Neural progenitor cell (in vitro differentiated cells): ENCODE measurements around the gene PITPNC1. TPM values are rescaled to one million over a fixed set of nuclear protein-coding genes. Genes with fewer than 3 reads are reported as not detected.
A peak's percentile ranks its signal among the peaks of the same experiment; 100 is the strongest.
"Not testable (repeated sequence)": the region's sequence is repeated elsewhere in the genome, so short reads cannot be mapped to it uniquely, and the experiment has no call there.

Experiments used
- DNase-seq: peaks from one replicate; pipeline ENCODE4 v3.0.0-alpha.2; 2016; ENCODE audit warnings: low spot score
- H2AFZ ChIP-seq: fragments of 200-600 bp; sonication (generic); replicated peaks from 2 replicates; pipeline ENCODE4 v1.6.1; 2016; ENCODE audit warnings: antibody characterized with exemption
- H3F3A ChIP-seq: fragments of 200-600 bp; sonication (generic); 2 replicates; pipeline ENCODE4 v1.6.1; 2016; ENCODE audit warnings: antibody characterized with exemption, low read depth
- H3K27ac ChIP-seq: fragments of 200-600 bp; sonication (generic); 2 replicates; pipeline ENCODE4 v1.5.1; 2016; ENCODE audit warnings: mild to moderate bottlenecking
- H3K27me3 ChIP-seq: fragments of 200-600 bp; sonication (generic); 2 replicates; pipeline ENCODE4 v1.6.1; 2016; ENCODE audit warnings: mild to moderate bottlenecking, moderate library complexity
- H3K36me3 ChIP-seq: fragments of 200-600 bp; sonication (generic); 2 replicates; pipeline ENCODE4 v1.5.1; 2016
- H3K4me1 ChIP-seq: fragments of 200-600 bp; sonication (generic); 2 replicates; pipeline ENCODE4 v1.6.1; 2016; ENCODE audit warnings: mixed run types
- H3K4me2 ChIP-seq: fragments of 200-600 bp; sonication (generic); 2 replicates; pipeline ENCODE4 v1.6.1; 2016
- H3K4me3 ChIP-seq: fragments of 200-600 bp; sonication (generic); 2 replicates; pipeline ENCODE4 v1.5.1; 2016
- H3K79me2 ChIP-seq: fragments of 200-600 bp; sonication (generic); 2 replicates; pipeline ENCODE4 v1.6.1; 2016; ENCODE audit warnings: low read depth
- H3K9ac ChIP-seq: fragments of 200-600 bp; sonication (generic); 2 replicates; pipeline ENCODE4 v1.6.1; 2016
- H3K9me3 ChIP-seq: fragments of 200-600 bp; sonication (generic); 2 replicates; pipeline ENCODE4 v1.5.1; 2016; ENCODE audit warnings: low read depth
- H4K20me1 ChIP-seq: fragments of 200-600 bp; sonication (generic); 2 replicates; pipeline ENCODE4 v1.6.1; 2016; ENCODE audit warnings: low read depth
- H3K27ac Mint-ChIP-seq: 3 replicates; pipeline ENCODE4 v1.8.0; 2021; ENCODE audit warnings: mixed read lengths
- H3K27me3 Mint-ChIP-seq: 2 replicates; pipeline ENCODE4 v1.8.0; 2022; ENCODE audit warnings: low read depth, mild to moderate bottlenecking, inconsistent platforms, moderate library complexity, mixed read lengths; ENCODE audit not compliant: insufficient read depth
- H3K36me3 Mint-ChIP-seq: 3 replicates; pipeline ENCODE4 v1.8.0; 2021; ENCODE audit warnings: mixed read lengths
- H3K4me1 Mint-ChIP-seq: 3 replicates; pipeline ENCODE4 v1.8.0; 2021; ENCODE audit warnings: mixed read lengths
- H3K4me3 Mint-ChIP-seq: 3 replicates; pipeline ENCODE4 v1.8.0; 2021; ENCODE audit warnings: mild to moderate bottlenecking, moderate library complexity, mixed read lengths
- H3K9me3 Mint-ChIP-seq: 3 replicates; pipeline ENCODE4 v1.8.0; 2020; ENCODE audit warnings: mixed read lengths
- CTCF ChIP-seq: fragments of 200-600 bp; sonication (generic); IDR thresholded peaks from 2 replicates; pipeline ENCODE4 v1.5.1; 2017; ENCODE audit warnings: antibody characterized with exemption, mild to moderate bottlenecking
- EZH2 ChIP-seq: fragments of 200-600 bp; sonication (generic); IDR thresholded peaks from 2 replicates; pipeline ENCODE4 v1.6.1; 2017; ENCODE audit warnings: antibody characterized with exemption, mild to moderate bottlenecking, moderate library complexity
- EZH2phosphoT487 ChIP-seq: fragments of 200-600 bp; sonication (generic); IDR thresholded peaks from 2 replicates; pipeline ENCODE4 v1.6.1; 2017; ENCODE audit warnings: antibody characterized with exemption
- total RNA-seq: library from RNA; depleted of rRNA; stranded (reverse); fragments of >200 nt; gene quantifications from 2 replicates; pipeline ENCODE4 v1.2.3, GENCODE V29; 2015; ENCODE audit warnings: low replicate concordance

The PITPNC1 gene
- total RNA-seq, result 8.1 and 10.4 TPM in 2 replicates

- Histone ChIP-seq H3F3A (peaks cover 38% of the 10 kb centered on the region), H2AFZ (peak within 1 kb of the TSS; percentile 92), H4K20me1 (no peaks in the 10 kb centered on the region), H3K4me3 (peak within 1 kb of the TSS; percentile 77), H3K36me3 (no peaks in the 10 kb centered on the region), H3K9ac (peak within 1 kb of the TSS; percentile 37), H3K4me2 (peak within 1 kb of the TSS; percentile 95), H3K27ac (peak within 1 kb of the TSS; percentile 48), H3K79me2 (peaks cover 6% of the 10 kb centered on the region), H3K4me1 (peaks cover 6% of the 10 kb centered on the region), H3K9me3 (no peaks in the 10 kb centered on the region), H3K27me3 (peaks cover 27% of the 10 kb centered on the region)
- Mint-ChIP-seq H3K36me3 (peaks cover 9% of the 10 kb centered on the region), H3K27ac (peak within 1 kb of the TSS; percentile 96), H3K27me3 (peaks cover 3% of the 10 kb centered on the region), H3K4me1 (peaks cover 26% of the 10 kb centered on the region), H3K4me3 (peak within 1 kb of the TSS; percentile 92), H3K9me3 (no peaks in the 10 kb centered on the region)
- DNase-seq, result peak; percentile 94
- TF ChIP-seq EZH2 (no peak), CTCF (no peak), EZH2phosphoT487 (no peak)
These were observed at the start of gene PITPNC1 for GRCh38 chr17:67376737-67377487. Gene PITPNC1, plus strand, starts transcription at chr17:67377281.

- H3K27me3 ChIP-seq, result no peaks in the 10 kb centered on the region
- no peak overlapping the region for H3K4me3 ChIP-seq
- H3K9me3 ChIP-seq, result no peaks in the 10 kb centered on the region
- no peaks in the 10 kb centered on the region for H3K36me3 Mint-ChIP-seq
- no peak overlapping the region for H3K4me3 Mint-ChIP-seq
- H3K36me3 ChIP-seq, result no peaks in the 10 kb centered on the region
- no peaks in the 10 kb centered on the region for H3K4me1 ChIP-seq
- no peaks in the 10 kb centered on the region for H3K4me1 Mint-ChIP-seq
- no peak for DNase-seq
- no peak overlapping the region for H3K4me2 ChIP-seq
- no peak overlapping the region for H3K27ac Mint-ChIP-seq
- no peak for TF ChIP-seq CTCF
- no peak for TF ChIP-seq EZH2
- TF ChIP-seq EZH2phosphoT487, result no peak
- H3K27me3 Mint-ChIP-seq, result peaks cover 2% of the 10 kb centered on the region
- H3K9me3 Mint-ChIP-seq, result peaks cover 16% of the 10 kb centered on the region
- no peak overlapping the region for H3K27ac ChIP-seq
- H2AFZ ChIP-seq, result no peak overlapping the region
- H3F3A ChIP-seq, result no peaks in the 10 kb centered on the region
- H4K20me1 ChIP-seq, result no peaks in the 10 kb centered on the region
- H3K79me2 ChIP-seq, result no peaks in the 10 kb centered on the region
- no peak overlapping the region for H3K9ac ChIP-seq
These were observed 49.1 kb upstream of the PITPNC1 start for GRCh38 chr17:67328026-67328425.

- H3K4me1 ChIP-seq, H3K9me3 ChIP-seq, H3K4me3 ChIP-seq, H3K79me2 ChIP-seq, H3K27ac ChIP-seq, H3K27me3 Mint-ChIP-seq, H3K4me1 Mint-ChIP-seq, H4K20me1 ChIP-seq, H3K4me3 Mint-ChIP-seq, DNase-seq, H3K4me2 ChIP-seq, H3K36me3 Mint-ChIP-seq, H3K27me3 ChIP-seq, H3F3A ChIP-seq, H3K36me3 ChIP-seq, H3K9ac ChIP-seq, H2AFZ ChIP-seq: not testable (repeated sequence)
- Mint-ChIP-seq H3K9me3 (peaks cover 17% of the 10 kb centered on the region), H3K27ac (peak overlapping the region; percentile 27)
These were observed 45.5 kb upstream of the PITPNC1 start for GRCh38 chr17:67331381-67332161.

GRCh38 chr17:67332162-67332508 is 44.9 kb upstream of the PITPNC1 start:
- not testable (repeated sequence) for H3K4me3 Mint-ChIP-seq, DNase-seq, H3K27me3 Mint-ChIP-seq, H3K36me3 ChIP-seq, H4K20me1 ChIP-seq, H3K79me2 ChIP-seq, H3K9ac ChIP-seq, H2AFZ ChIP-seq, H3K4me2 ChIP-seq, H3K4me3 ChIP-seq, H3K36me3 Mint-ChIP-seq, H3F3A ChIP-seq, H3K9me3 ChIP-seq, H3K27me3 ChIP-seq, H3K27ac ChIP-seq, H3K4me1 Mint-ChIP-seq, H3K27ac Mint-ChIP-seq, H3K4me1 ChIP-seq
- peaks cover 18% of the 10 kb centered on the region for H3K9me3 Mint-ChIP-seq
